GM21619 (cell line): ENCODE results near the gene TNFSF10.
A peak's percentile ranks its signal among the peaks of the same experiment; 100 is the strongest.
"Not testable (repeated sequence)": the region's sequence is repeated elsewhere in the genome, so short reads cannot be mapped to it uniquely, and the experiment has no call there.

Experiments
- ATAC-seq: cut with Tn5 transposase; IDR thresholded peaks from one replicate; pipeline ENCODE4 v1.9.1; 2021; ENCODE audit not compliant: unreplicated experiment

Gene TNFSF10

GRCh38 chr3:172522871-172523818 lies at the start of gene TNFSF10:
Gene TNFSF10 (minus strand): TSS chr3:172523430. CDS start chr3:172523384, 46 bp downstream.
- peak; percentile 90 for ATAC-seq

GRCh38 chr3:172569128-172570008 lies 46.1 kb upstream of the TNFSF10 start:
- no peak for ATAC-seq

- no peak for ATAC-seq
These were observed 45.5 kb upstream of the TNFSF10 start for GRCh38 chr3:172568701-172569100.

- not testable (repeated sequence) for ATAC-seq
These were observed 43.6 kb upstream of the TNFSF10 start for GRCh38 chr3:172566785-172567184.

GRCh38 chr3:172564499-172564898 lies 41.3 kb upstream of the TNFSF10 start:
- no peak for ATAC-seq

- ATAC-seq, result peak; percentile 61
These were observed 39.9 kb upstream of the TNFSF10 start for GRCh38 chr3:172562871-172563865.

GRCh38 chr3:172561897-172562640 lies 38.8 kb upstream of the TNFSF10 start:
- ATAC-seq, result peak; percentile 21

- no peak for ATAC-seq
These were observed 37.4 kb upstream of the TNFSF10 start for GRCh38 chr3:172560586-172560985.

GRCh38 chr3:172560026-172560425 lies 36.8 kb upstream of the TNFSF10 start:
- no peak for ATAC-seq

- ATAC-seq, result no peak
These were observed 35.8 kb upstream of the TNFSF10 start for GRCh38 chr3:172559020-172559419.

GRCh38 chr3:172557515-172558220 lies 34.4 kb upstream of the TNFSF10 start:
- ATAC-seq, result no peak

- no peak for ATAC-seq
These were observed 30.5 kb upstream of the TNFSF10 start for GRCh38 chr3:172553526-172554252.

- no peak for ATAC-seq
These were observed 29.4 kb upstream of the TNFSF10 start for GRCh38 chr3:172552607-172553006.

GRCh38 chr3:172551874-172552273 lies 28.6 kb upstream of the TNFSF10 start:
- ATAC-seq, result no peak

GRCh38 chr3:172550347-172550943 lies 27.2 kb upstream of the TNFSF10 start:
- peak; percentile 59 for ATAC-seq

GRCh38 chr3:172549144-172549543 lies 25.9 kb upstream of the TNFSF10 start:
- no peak for ATAC-seq

GRCh38 chr3:172546628-172547214 lies 23.5 kb upstream of the TNFSF10 start:
- no peak for ATAC-seq

GRCh38 chr3:172546105-172546504 lies 22.9 kb upstream of the TNFSF10 start:
- no peak for ATAC-seq
